Neural crest cell (in vitro differentiated cells): ENCODE measurements around the gene DGCR8. TPM values are rescaled to one million over a fixed set of nuclear protein-coding genes. Genes with fewer than 3 reads are reported as not detected.

Experiments used
- DNase-seq: peaks from one replicate; pipeline ENCODE4 v3.0.0; 2021; ENCODE audit warnings: low read depth, mixed read lengths, low spot score
- H3K27ac Mint-ChIP-seq: one replicate; pipeline ENCODE4 v1.8.0; 2021; ENCODE audit warnings: mild to moderate bottlenecking, mixed read lengths; ENCODE audit not compliant: unreplicated experiment
- H3K27me3 Mint-ChIP-seq: 2 replicates; pipeline ENCODE4 v1.8.0; 2021; ENCODE audit warnings: low read depth, mild to moderate bottlenecking, mixed read lengths
- H3K36me3 Mint-ChIP-seq: 2 replicates; pipeline ENCODE4 v1.8.0; 2021; ENCODE audit warnings: low read depth, mild to moderate bottlenecking, mixed read lengths
- H3K4me1 Mint-ChIP-seq: 2 replicates; pipeline ENCODE4 v1.8.0; 2021; ENCODE audit warnings: mixed read lengths
- H3K4me3 Mint-ChIP-seq: one replicate; pipeline ENCODE4 v1.8.0; 2021; ENCODE audit warnings: mild to moderate bottlenecking, mixed read lengths
- H3K9me3 Mint-ChIP-seq: 2 replicates; pipeline ENCODE4 v1.8.0; 2021; ENCODE audit warnings: mixed read lengths
- CTCF ChIP-seq: fragments of 200-600 bp; sonication (generic); conservative IDR thresholded peaks from 2 replicates; pipeline ENCODE4 v1.5.0; 2021; ENCODE audit warnings: antibody characterized with exemption, mild to moderate bottlenecking
- total RNA-seq: library from RNA; stranded (reverse); gene quantifications from 2 replicates; pipeline ENCODE4 v1.2.1, GENCODE V29; 2021

Gene DGCR8
- total RNA-seq, 1 donor from 2014 or later, result 86.5 TPM

GRCh38 chr22:20089226-20089976 lies 9.4 kb downstream of the DGCR8 start:
- H3K36me3 Mint-ChIP-seq, result peaks cover 20% of the 10 kb centered on the region
- H3K9me3 Mint-ChIP-seq, result no peaks in the 10 kb centered on the region
- DNase-seq, result no peak
- no peak overlapping the region for H3K27ac Mint-ChIP-seq
- TF ChIP-seq CTCF, result no peak
- H3K4me1 Mint-ChIP-seq, result peaks cover 12% of the 10 kb centered on the region
- H3K4me3 Mint-ChIP-seq, result no peak overlapping the region
- H3K27me3 Mint-ChIP-seq, result no peaks in the 10 kb centered on the region

DNA sequence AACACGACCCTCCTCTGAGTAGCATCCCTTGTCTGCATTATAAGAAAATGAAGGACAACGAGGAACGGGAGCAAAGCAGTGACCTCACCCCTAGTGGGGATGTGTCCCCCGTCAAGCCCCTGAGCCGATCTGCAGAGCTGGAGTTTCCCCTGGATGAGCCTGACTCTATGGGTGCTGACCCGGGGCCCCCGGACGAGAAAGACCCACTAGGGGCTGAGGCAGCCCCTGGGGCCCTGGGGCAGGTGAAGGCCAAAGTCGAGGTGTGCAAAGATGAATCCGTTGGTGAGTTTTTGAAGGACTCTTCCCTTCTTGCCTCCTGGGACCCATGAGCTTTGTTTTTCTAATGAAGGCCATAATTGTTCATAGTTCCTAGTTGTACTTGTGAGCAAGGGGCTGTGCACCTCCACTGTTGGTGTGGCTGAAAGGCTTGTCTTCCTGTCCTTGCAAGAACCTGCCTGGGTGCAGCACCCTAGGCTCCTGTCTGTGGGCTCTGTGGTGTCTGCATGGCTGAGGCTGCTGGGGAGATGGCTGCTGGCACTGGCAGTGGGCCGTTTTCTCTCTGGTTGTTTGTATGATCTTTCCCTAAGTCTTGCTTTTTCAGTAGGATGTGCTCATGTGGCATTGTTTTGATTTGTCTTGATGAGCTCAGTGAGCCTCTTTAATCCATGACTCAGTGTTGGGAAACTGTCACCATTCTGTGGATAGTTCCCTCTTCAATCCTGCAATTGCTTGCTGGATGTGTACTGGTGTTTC lies 10.1 kb downstream of the DGCR8 start:
- Mint-ChIP-seq H3K27ac (no peak overlapping the region), H3K4me3 (no peak overlapping the region), H3K4me1 (peaks cover 4% of the 10 kb centered on the region)

GRCh38 chr22:20090730-20091240 lies 10.7 kb downstream of the DGCR8 start:
- Mint-ChIP-seq H3K9me3 (no peaks in the 10 kb centered on the region), H3K27ac (no peak overlapping the region), H3K27me3 (no peaks in the 10 kb centered on the region), H3K4me1 (no peaks in the 10 kb centered on the region), H3K36me3 (peaks cover 27% of the 10 kb centered on the region), H3K4me3 (no peak overlapping the region)
- no peak for TF ChIP-seq CTCF
- DNase-seq, result no peak

More for the DNA sequence above, 10.1 kb downstream of the DGCR8 start:
- no peaks in the 10 kb centered on the region for H3K9me3 Mint-ChIP-seq
- DNase-seq, result no peak
- peaks cover 21% of the 10 kb centered on the region for H3K36me3 Mint-ChIP-seq
- TF ChIP-seq CTCF, result no peak
- H3K27me3 Mint-ChIP-seq, result no peaks in the 10 kb centered on the region

DNA sequence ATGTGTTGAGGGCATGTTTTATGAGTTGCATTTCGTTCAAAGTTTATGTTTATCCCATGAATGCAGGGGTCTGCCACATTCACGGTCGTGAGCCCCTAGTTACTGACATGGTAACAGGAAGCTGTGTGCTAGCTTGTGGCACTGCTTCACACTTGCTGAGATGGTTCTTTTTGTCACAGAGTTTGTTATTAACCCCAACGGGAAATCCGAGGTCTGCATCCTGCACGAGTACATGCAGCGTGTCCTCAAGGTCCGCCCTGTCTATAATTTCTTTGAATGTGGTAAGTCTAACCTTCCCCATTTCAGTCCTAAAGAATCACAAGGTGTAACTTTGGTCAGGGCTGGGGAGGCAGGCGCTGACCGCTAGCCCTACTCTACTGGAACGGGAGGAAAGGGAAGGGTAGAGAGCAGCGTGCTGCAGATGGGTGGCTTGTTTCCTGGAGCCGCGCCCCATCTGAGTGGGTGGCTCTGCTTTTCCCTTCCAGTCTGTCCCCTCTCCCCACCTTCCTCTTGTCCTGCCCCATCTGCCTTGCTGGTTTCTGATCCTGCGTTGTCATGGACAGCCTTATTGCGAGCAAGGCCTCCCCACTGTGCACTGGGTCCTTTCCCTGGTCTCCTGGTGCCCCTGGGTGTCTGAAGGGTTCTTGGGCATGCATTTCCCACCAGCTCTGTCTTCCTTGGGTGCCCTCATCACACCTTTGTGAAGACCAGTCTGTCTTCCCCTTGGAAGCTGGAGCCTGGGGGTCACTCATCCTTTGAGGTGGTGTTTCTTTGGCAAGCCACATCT lies 11.8 kb downstream of the DGCR8 start:
- H3K27me3 Mint-ChIP-seq, result no peaks in the 10 kb centered on the region
- H3K27ac Mint-ChIP-seq, result no peak overlapping the region
- no peaks in the 10 kb centered on the region for H3K4me1 Mint-ChIP-seq
- no peak for TF ChIP-seq CTCF
- no peaks in the 10 kb centered on the region for H3K9me3 Mint-ChIP-seq
- no peak overlapping the region for H3K4me3 Mint-ChIP-seq
- H3K36me3 Mint-ChIP-seq, result peaks cover 37% of the 10 kb centered on the region
- DNase-seq, result no peak

- Mint-ChIP-seq H3K36me3 (peaks cover 40% of the 10 kb centered on the region), H3K4me3 (no peak overlapping the region), H3K27ac (no peak overlapping the region), H3K9me3 (no peaks in the 10 kb centered on the region), H3K4me1 (no peaks in the 10 kb centered on the region), H3K27me3 (no peaks in the 10 kb centered on the region)
- TF ChIP-seq CTCF, result no peak
- DNase-seq, result no peak
Observed at GRCh38 chr22:20092477-20092854, 12.4 kb downstream of the DGCR8 start.
